PC-3 (cell line): ENCODE data around the gene DIRAS3. TPM values are rescaled to one million over a fixed set of nuclear protein-coding genes. Genes with fewer than 3 reads are reported as not detected.

Source experiments
- ATAC-seq: fragments of 200-7000 bp; cut with Tn5 transposase; 2 replicates; pipeline ENCODE4 v1.9.1; 2020; ENCODE audit warnings: mild to moderate bottlenecking, moderate library complexity
- BruUV-seq: library from RNA; stranded (reverse); fragments of 400-500 nt; replicated peaks from 2 replicates; lab custom pipeline; 2021; lab: Mats Ljungman, UMichigan
- CTCF ChIA-PET: fragments of 300-600 bp; sonication (Branson Sonifier 250); formaldehyde crosslinking; loops from one replicate; lab custom pipeline; 2022; ENCODE audit warnings: antibody characterized with exemption; lab: Charles Lee
- POLR2A ChIA-PET: fragments of 300-600 bp; sonication (Branson Sonifier 250); formaldehyde crosslinking; loops from one replicate; lab custom pipeline; 2022; ENCODE audit warnings: antibody characterized with exemption; ENCODE audit not compliant: unreplicated experiment; lab: Charles Lee
- DNase-seq: peaks from one replicate; pipeline ENCODE4 v3.0.0-alpha.2; 2015
- H2AFZ ChIP-seq: fragments of 300-600 bp; sonication (generic); 2 replicates; pipeline ENCODE4 v1.6.0; 2016; ENCODE audit warnings: antibody characterized with exemption, low read length
- H3F3A ChIP-seq: fragments of 300-600 bp; sonication (generic); one replicate; pipeline ENCODE4 v1.6.0; 2017; ENCODE audit warnings: antibody characterized with exemption, low read length, control low read depth, mild to moderate bottlenecking; ENCODE audit not compliant: unreplicated experiment
- H3K27ac ChIP-seq: fragments of 300-600 bp; sonication (generic); 2 replicates; pipeline ENCODE4 v1.5.1; 2016; ENCODE audit warnings: mild to moderate bottlenecking, low read length
- H3K27me3 ChIP-seq: fragments of 300-600 bp; sonication (generic); 2 replicates; pipeline ENCODE4 v1.6.1; 2016; ENCODE audit warnings: low read length, mixed read lengths
- H3K36me3 ChIP-seq: fragments of 300-600 bp; sonication (generic); 2 replicates; pipeline ENCODE4 v1.6.1; 2016; ENCODE audit warnings: low read depth, mixed run types, low read length, mixed read lengths
- H3K4me1 ChIP-seq: fragments of 300-600 bp; sonication (generic); 2 replicates; pipeline ENCODE4 v1.5.1; 2016; ENCODE audit warnings: low read length; ENCODE audit not compliant: insufficient read depth
- H3K4me2 ChIP-seq: fragments of 300-600 bp; sonication (generic); 2 replicates; pipeline ENCODE4 v1.6.0; 2016; ENCODE audit warnings: low read length
- H3K4me3 ChIP-seq: fragments of 300-600 bp; sonication (generic); 2 replicates; pipeline ENCODE4 v1.5.1; 2016; ENCODE audit warnings: mild to moderate bottlenecking, low read length, mixed read lengths
- H3K79me2 ChIP-seq: fragments of 300-600 bp; sonication (generic); 2 replicates; pipeline ENCODE4 v1.6.1; 2017; ENCODE audit warnings: low read length, mixed read lengths
- H3K9ac ChIP-seq: fragments of 300-600 bp; sonication (generic); 2 replicates; pipeline ENCODE4 v1.6.0; 2016; ENCODE audit warnings: mild to moderate bottlenecking, low read length
- H3K9me2 ChIP-seq: fragments of 300-600 bp; sonication (generic); replicated peaks from 2 replicates; pipeline ENCODE4 v1.6.1; 2016; ENCODE audit warnings: mixed run types, low read length, mixed read lengths
- H3K9me3 ChIP-seq: fragments of 300-600 bp; sonication (generic); 2 replicates; pipeline ENCODE4 v1.6.1; 2016; ENCODE audit warnings: low read length, mixed read lengths
- H4K20me1 ChIP-seq: fragments of 300-600 bp; sonication (generic); 2 replicates; pipeline ENCODE4 v1.6.1; 2016; ENCODE audit warnings: low read length, mixed read lengths
- EZH2 ChIP-seq: fragments of 300-600 bp; sonication (generic); IDR thresholded peaks from one replicate; pipeline ENCODE4 v1.6.1; 2017; ENCODE audit warnings: antibody characterized with exemption, mild to moderate bottlenecking, low read length; ENCODE audit not compliant: unreplicated experiment
- EZH2phosphoT487 ChIP-seq: fragments of 300-600 bp; sonication (generic); IDR thresholded peaks from 2 replicates; pipeline ENCODE4 v1.6.1; 2018; ENCODE audit warnings: mild to moderate bottlenecking, antibody characterized with exemption, low read length, borderline replicate concordance
- intact Hi-C: fragments of 100-400 bp; cut with micrococcal nuclease; formaldehyde crosslinking; loops from 2 replicates; pipeline ENCODE4 v1.9.0; 2023
- total RNA-seq: library from RNA; depleted of rRNA; stranded (reverse); fragments of >200 nt; gene quantifications from 2 replicates; pipeline ENCODE4 v1.2.3, GENCODE V29; 2014
- TF ChIP-seq, protein P1 (sequence below): fragments of 300-600 bp; sonication (generic); conservative IDR thresholded peaks from 2 replicates; pipeline ENCODE4 v1.5.1; 2017; ENCODE audit warnings: antibody characterized with exemption, low read depth, mild to moderate bottlenecking, low read length

The DIRAS3 gene
- total RNA-seq, 1 experiment from 2014 or later: not detected

DNA sequence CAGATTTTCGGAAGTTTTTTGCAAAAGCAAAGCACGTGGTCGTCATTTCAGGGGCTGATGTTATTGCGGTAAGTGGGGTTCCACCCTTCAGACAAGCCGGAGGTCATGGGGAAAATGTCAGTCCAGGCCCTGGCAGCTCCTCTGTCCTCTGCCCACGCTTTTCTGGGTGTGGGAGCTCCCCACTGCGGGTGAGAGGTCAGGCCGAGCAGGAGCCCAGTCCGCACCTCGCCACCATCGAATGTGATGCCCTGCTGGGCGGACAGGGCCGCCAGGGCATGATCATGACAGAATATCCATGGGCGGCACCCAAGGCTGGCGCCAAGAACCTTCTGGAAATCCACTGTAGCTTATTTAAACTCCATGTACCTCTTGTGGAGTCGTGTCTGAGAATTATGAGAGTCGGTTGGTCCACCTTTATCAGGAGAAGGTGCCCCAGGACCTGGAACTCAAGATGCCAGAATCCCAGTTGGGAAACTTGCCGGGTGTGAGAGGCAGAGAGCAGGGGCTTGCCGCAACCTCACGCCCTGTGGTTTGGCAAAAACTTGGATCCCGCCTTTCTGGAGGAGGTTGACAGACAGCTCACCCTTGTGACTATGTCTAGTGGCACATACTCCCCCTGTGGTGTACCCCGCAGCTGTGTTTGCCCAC is 6.9 kb downstream of the DIRAS3 start:
- Histone ChIP-seq H3K9ac (no peak overlapping the region), H3K4me1 (no peaks in the 10 kb centered on the region), H3K4me3 (no peak overlapping the region), H3F3A (no peaks in the 10 kb centered on the region), H4K20me1 (no peaks in the 10 kb centered on the region), H3K9me2 (no peaks in the 10 kb centered on the region), H3K79me2 (no peaks in the 10 kb centered on the region), H3K4me2 (no peak overlapping the region), H3K9me3 (no peaks in the 10 kb centered on the region), H3K27ac (no peak overlapping the region), H2AFZ (no peak overlapping the region), H3K27me3 (no peaks in the 10 kb centered on the region), H3K36me3 (no peaks in the 10 kb centered on the region)
- TF ChIP-seq, protein P1, sequence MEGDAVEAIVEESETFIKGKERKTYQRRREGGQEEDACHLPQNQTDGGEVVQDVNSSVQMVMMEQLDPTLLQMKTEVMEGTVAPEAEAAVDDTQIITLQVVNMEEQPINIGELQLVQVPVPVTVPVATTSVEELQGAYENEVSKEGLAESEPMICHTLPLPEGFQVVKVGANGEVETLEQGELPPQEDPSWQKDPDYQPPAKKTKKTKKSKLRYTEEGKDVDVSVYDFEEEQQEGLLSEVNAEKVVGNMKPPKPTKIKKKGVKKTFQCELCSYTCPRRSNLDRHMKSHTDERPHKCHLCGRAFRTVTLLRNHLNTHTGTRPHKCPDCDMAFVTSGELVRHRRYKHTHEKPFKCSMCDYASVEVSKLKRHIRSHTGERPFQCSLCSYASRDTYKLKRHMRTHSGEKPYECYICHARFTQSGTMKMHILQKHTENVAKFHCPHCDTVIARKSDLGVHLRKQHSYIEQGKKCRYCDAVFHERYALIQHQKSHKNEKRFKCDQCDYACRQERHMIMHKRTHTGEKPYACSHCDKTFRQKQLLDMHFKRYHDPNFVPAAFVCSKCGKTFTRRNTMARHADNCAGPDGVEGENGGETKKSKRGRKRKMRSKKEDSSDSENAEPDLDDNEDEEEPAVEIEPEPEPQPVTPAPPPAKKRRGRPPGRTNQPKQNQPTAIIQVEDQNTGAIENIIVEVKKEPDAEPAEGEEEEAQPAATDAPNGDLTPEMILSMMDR: no peak
- TF ChIP-seq EZH2 (no peak), EZH2phosphoT487 (no peak)
- POLR2A ChIA-PET: no interaction called here
- DNase-seq: no peak
- ATAC-seq: no peak
- CTCF ChIA-PET: no interaction called here
- intact Hi-C loops: no loop called here
- no TSS peak for BruUV-seq

GRCh38 chr1:68036946-68037345 is 13.5 kb downstream of the DIRAS3 start:
- peaks cover 19% of the 10 kb centered on the region for H3K27me3 ChIP-seq
- no peak overlapping the region for H3K4me2 ChIP-seq
- no peak overlapping the region for H3K9ac ChIP-seq
- no TSS peak for BruUV-seq
- H3K9me2 ChIP-seq: no peaks in the 10 kb centered on the region
- intact Hi-C loops: no loop called here
- H3K4me3 ChIP-seq: no peak overlapping the region
- no peak for DNase-seq
- H3K27ac ChIP-seq: no peak overlapping the region
- no peaks in the 10 kb centered on the region for H4K20me1 ChIP-seq
- no peaks in the 10 kb centered on the region for H3K9me3 ChIP-seq
- TF ChIP-seq EZH2phosphoT487 (no peak), EZH2 (no peak)
- TF ChIP-seq, protein P1: no peak
- ATAC-seq: no peak
- H2AFZ ChIP-seq: no peak overlapping the region
- no peaks in the 10 kb centered on the region for H3K36me3 ChIP-seq
- no peaks in the 10 kb centered on the region for H3K79me2 ChIP-seq
- no peaks in the 10 kb centered on the region for H3F3A ChIP-seq
- CTCF ChIA-PET: no interaction called here
- no peaks in the 10 kb centered on the region for H3K4me1 ChIP-seq
- POLR2A ChIA-PET: no interaction called here

DNA sequence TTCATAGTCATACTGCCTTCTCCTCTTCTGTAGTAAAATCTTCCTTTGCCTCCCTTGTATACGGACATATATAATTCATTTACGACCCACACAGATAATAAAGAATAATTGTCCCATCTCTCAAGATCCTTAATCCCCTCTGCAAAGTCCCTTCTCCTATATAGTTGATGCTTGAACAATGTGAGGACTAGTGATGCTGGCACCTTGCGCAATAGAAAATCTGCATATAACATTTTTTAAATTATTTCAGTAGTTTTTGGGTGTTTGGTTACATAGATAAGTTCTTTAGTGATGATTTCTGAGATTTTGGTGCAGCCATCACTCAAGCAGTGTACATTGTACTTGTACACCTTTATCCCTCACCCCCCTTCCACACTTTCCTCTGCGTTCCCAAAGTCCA is 21.0 kb downstream of the DIRAS3 start:
- Histone ChIP-seq H3K4me3 (no peak overlapping the region), H3K4me2 (no peak overlapping the region), H3K79me2 (no peaks in the 10 kb centered on the region), H3K9me3 (no peaks in the 10 kb centered on the region), H4K20me1 (no peaks in the 10 kb centered on the region), H2AFZ (no peak overlapping the region), H3K27me3 (no peaks in the 10 kb centered on the region), H3K9me2 (no peaks in the 10 kb centered on the region), H3K36me3 (no peaks in the 10 kb centered on the region), H3F3A (no peaks in the 10 kb centered on the region), H3K27ac (no peak overlapping the region), H3K4me1 (no peaks in the 10 kb centered on the region), H3K9ac (no peak overlapping the region)
- ATAC-seq (no peak), DNase-seq (no peak)
- intact Hi-C loops: no loop called here
- ChIA-PET POLR2A (no interaction called here), CTCF (no interaction called here)
- TF ChIP-seq EZH2phosphoT487: no peak
- TF ChIP-seq, protein P1: no peak
- no peak for TF ChIP-seq EZH2
- no TSS peak for BruUV-seq
